ENCODE data around the gene MCM6.
A peak's percentile ranks its signal among the peaks of the same experiment; 100 is the strongest.

MCM6 gene

GRCh38 chr2:135818937-135819610 is 57.2 kb downstream of the MCM6 start:
- ATAC-seq, result peak; percentile 88
- TF ChIP-seq ZFP3 (CRISPR knock-in tag; IDR thresholded peaks at IDR 0.05) (no peak), ESRRG (CRISPR knock-in tag; IDR thresholded peaks at IDR 0.05) (no peak), ISL1 (CRISPR knock-in tag; IDR thresholded peaks at IDR 0.05) (no peak), TCF4 (CRISPR knock-in tag; IDR thresholded peaks at IDR 0.05; ENCODE audit: borderline replicate concordance) (no peak), SNAI2 (CRISPR knock-in tag; IDR thresholded peaks at IDR 0.05) (no peak), CSRNP3 (CRISPR knock-in tag; IDR thresholded peaks at IDR 0.05) (no peak), ZNF70 (CRISPR knock-in tag; IDR thresholded peaks at IDR 0.05) (no peak), ZNF8 (CRISPR knock-in tag; IDR thresholded peaks at IDR 0.05) (no peak), ZC3H10 (CRISPR knock-in tag; IDR thresholded peaks at IDR 0.05) (no peak)
- TF ChIP-seq, protein P1, sequence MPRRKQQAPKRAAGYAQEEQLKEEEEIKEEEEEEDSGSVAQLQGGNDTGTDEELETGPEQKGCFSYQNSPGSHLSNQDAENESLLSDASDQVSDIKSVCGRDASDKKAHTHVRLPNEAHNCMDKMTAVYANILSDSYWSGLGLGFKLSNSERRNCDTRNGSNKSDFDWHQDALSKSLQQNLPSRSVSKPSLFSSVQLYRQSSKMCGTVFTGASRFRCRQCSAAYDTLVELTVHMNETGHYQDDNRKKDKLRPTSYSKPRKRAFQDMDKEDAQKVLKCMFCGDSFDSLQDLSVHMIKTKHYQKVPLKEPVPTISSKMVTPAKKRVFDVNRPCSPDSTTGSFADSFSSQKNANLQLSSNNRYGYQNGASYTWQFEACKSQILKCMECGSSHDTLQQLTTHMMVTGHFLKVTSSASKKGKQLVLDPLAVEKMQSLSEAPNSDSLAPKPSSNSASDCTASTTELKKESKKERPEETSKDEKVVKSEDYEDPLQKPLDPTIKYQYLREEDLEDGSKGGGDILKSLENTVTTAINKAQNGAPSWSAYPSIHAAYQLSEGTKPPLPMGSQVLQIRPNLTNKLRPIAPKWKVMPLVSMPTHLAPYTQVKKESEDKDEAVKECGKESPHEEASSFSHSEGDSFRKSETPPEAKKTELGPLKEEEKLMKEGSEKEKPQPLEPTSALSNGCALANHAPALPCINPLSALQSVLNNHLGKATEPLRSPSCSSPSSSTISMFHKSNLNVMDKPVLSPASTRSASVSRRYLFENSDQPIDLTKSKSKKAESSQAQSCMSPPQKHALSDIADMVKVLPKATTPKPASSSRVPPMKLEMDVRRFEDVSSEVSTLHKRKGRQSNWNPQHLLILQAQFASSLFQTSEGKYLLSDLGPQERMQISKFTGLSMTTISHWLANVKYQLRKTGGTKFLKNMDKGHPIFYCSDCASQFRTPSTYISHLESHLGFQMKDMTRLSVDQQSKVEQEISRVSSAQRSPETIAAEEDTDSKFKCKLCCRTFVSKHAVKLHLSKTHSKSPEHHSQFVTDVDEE (CRISPR knock-in tag; IDR thresholded peaks at IDR 0.05), result no peak
- TF ChIP-seq, protein P2, sequence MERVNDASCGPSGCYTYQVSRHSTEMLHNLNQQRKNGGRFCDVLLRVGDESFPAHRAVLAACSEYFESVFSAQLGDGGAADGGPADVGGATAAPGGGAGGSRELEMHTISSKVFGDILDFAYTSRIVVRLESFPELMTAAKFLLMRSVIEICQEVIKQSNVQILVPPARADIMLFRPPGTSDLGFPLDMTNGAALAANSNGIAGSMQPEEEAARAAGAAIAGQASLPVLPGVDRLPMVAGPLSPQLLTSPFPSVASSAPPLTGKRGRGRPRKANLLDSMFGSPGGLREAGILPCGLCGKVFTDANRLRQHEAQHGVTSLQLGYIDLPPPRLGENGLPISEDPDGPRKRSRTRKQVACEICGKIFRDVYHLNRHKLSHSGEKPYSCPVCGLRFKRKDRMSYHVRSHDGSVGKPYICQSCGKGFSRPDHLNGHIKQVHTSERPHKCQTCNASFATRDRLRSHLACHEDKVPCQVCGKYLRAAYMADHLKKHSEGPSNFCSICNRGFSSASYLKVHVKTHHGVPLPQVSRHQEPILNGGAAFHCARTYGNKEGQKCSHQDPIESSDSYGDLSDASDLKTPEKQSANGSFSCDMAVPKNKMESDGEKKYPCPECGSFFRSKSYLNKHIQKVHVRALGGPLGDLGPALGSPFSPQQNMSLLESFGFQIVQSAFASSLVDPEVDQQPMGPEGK (CRISPR knock-in tag; IDR thresholded peaks at IDR 0.05; ENCODE audit: borderline replicate concordance), result no peak
- TF ChIP-seq, protein P3, sequence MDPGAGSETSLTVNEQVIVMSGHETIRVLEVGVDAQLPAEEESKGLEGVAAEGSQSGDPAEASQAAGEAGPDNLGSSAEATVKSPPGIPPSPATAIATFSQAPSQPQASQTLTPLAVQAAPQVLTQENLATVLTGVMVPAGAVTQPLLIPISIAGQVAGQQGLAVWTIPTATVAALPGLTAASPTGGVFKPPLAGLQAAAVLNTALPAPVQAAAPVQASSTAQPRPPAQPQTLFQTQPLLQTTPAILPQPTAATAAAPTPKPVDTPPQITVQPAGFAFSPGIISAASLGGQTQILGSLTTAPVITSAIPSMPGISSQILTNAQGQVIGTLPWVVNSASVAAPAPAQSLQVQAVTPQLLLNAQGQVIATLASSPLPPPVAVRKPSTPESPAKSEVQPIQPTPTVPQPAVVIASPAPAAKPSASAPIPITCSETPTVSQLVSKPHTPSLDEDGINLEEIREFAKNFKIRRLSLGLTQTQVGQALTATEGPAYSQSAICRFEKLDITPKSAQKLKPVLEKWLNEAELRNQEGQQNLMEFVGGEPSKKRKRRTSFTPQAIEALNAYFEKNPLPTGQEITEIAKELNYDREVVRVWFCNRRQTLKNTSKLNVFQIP (CRISPR knock-in tag; IDR thresholded peaks at IDR 0.05; ENCODE audit: borderline replicate concordance, low read depth), result no peak

GRCh38 chr2:135817951-135818350 is 58.3 kb downstream of the MCM6 start:
- no peak for ATAC-seq
- no peak for TF ChIP-seq GLIS3 (CRISPR knock-in tag; IDR thresholded peaks at IDR 0.05)
- TF ChIP-seq BACH2 (CRISPR knock-in tag; IDR thresholded peaks at IDR 0.05; ENCODE audit: borderline replicate concordance), result no peak

GRCh38 chr2:135817466-135817865 is 58.8 kb downstream of the MCM6 start:
- ATAC-seq, result no peak
- TF ChIP-seq ZFP3 (CRISPR knock-in tag; IDR thresholded peaks at IDR 0.05) (no peak), ARNTL (CRISPR knock-in tag; IDR thresholded peaks at IDR 0.05; ENCODE audit: borderline replicate concordance, low read depth) (no peak), ISL1 (CRISPR knock-in tag; IDR thresholded peaks at IDR 0.05) (no peak), ZNF70 (CRISPR knock-in tag; IDR thresholded peaks at IDR 0.05) (no peak), TOX (CRISPR knock-in tag; IDR thresholded peaks at IDR 0.05; ENCODE audit: borderline replicate concordance) (no peak), BACH2 (CRISPR knock-in tag; IDR thresholded peaks at IDR 0.05; ENCODE audit: borderline replicate concordance) (no peak), RARB (CRISPR knock-in tag; IDR thresholded peaks at IDR 0.05) (no peak), PPARA (CRISPR knock-in tag; IDR thresholded peaks at IDR 0.05; ENCODE audit: borderline replicate concordance) (no peak), OSR1 (CRISPR knock-in tag; IDR thresholded peaks at IDR 0.05) (no peak), ESRRG (CRISPR knock-in tag; IDR thresholded peaks at IDR 0.05) (no peak), ZC3H10 (CRISPR knock-in tag; IDR thresholded peaks at IDR 0.05) (no peak), CSDC2 (CRISPR knock-in tag; IDR thresholded peaks at IDR 0.05) (no peak), CREB5 (CRISPR knock-in tag; IDR thresholded peaks at IDR 0.05; ENCODE audit: low read depth) (no peak), ZFP30 (CRISPR knock-in tag; IDR thresholded peaks at IDR 0.05) (no peak), TCF4 (CRISPR knock-in tag; IDR thresholded peaks at IDR 0.05; ENCODE audit: borderline replicate concordance) (no peak), CSRNP3 (CRISPR knock-in tag; IDR thresholded peaks at IDR 0.05) (no peak), SNAI2 (CRISPR knock-in tag; IDR thresholded peaks at IDR 0.05) (no peak)
- TF ChIP-seq, protein P2 (CRISPR knock-in tag; IDR thresholded peaks at IDR 0.05; ENCODE audit: borderline replicate concordance), result no peak
- TF ChIP-seq, protein P3 (CRISPR knock-in tag; IDR thresholded peaks at IDR 0.05; ENCODE audit: borderline replicate concordance, low read depth), result no peak
